Measurements from ENCODE around the gene GAL3ST3.

DNA sequence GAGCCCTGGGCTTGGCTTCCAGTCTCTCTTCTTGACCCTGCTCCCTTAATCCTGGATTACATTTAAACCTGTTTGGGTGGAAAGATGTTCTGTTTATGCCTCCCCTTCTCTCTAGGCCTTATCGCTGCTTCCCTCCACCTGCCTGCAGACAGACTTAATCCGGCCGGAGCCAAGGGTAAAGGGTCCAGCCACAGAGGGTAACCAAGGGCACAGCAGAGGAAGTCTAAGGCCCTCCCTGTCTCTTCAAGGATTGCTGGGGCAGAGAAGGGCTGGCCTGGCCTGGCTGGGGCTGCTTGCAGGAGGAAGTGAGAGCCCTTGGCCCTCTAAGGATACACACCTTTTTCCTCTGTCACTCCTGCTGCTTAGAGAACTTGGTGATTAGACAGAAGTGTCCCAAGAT is 2.1 kb downstream of the GAL3ST3 start:
- TF ChIP-seq, protein P1, sequence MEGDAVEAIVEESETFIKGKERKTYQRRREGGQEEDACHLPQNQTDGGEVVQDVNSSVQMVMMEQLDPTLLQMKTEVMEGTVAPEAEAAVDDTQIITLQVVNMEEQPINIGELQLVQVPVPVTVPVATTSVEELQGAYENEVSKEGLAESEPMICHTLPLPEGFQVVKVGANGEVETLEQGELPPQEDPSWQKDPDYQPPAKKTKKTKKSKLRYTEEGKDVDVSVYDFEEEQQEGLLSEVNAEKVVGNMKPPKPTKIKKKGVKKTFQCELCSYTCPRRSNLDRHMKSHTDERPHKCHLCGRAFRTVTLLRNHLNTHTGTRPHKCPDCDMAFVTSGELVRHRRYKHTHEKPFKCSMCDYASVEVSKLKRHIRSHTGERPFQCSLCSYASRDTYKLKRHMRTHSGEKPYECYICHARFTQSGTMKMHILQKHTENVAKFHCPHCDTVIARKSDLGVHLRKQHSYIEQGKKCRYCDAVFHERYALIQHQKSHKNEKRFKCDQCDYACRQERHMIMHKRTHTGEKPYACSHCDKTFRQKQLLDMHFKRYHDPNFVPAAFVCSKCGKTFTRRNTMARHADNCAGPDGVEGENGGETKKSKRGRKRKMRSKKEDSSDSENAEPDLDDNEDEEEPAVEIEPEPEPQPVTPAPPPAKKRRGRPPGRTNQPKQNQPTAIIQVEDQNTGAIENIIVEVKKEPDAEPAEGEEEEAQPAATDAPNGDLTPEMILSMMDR (conservative IDR thresholded peaks at IDR 0.05), result no peak
- TF ChIP-seq ZFX (IDR thresholded peaks at IDR 0.05), result no peak
